GM21528 (cell line): Measurements from ENCODE around the gene MYRIP.
"Not testable (repeated sequence)": the region's sequence is repeated elsewhere in the genome, so short reads cannot be mapped to it uniquely, and the experiment has no call there.

Source experiments
- ATAC-seq: cut with Tn5 transposase; IDR thresholded peaks from one replicate; pipeline ENCODE4 v1.9.1; 2021; ENCODE audit warnings: mild to moderate bottlenecking, moderate library complexity; ENCODE audit not compliant: unreplicated experiment, low FRiP score

Gene MYRIP

DNA sequence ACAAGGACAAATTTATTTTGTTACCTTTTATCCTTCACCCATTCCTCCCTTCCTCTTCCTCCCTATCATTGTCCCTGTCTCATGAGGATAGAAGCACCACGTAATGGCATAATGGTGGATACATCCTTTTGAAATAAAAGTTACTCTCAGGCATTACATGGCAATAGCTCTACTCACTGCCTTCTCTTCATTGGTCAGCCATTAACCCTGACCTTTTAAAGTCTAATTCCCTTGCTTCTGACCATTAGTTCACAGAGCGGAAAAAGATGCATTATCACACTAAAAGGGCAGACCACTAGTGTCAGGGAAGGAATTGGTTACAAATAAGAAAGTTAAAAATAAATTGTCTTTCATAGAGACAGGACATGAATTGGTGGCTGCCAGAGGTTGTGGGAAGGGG, 445.5 kb downstream of the MYRIP start:
- no peak for ATAC-seq

DNA sequence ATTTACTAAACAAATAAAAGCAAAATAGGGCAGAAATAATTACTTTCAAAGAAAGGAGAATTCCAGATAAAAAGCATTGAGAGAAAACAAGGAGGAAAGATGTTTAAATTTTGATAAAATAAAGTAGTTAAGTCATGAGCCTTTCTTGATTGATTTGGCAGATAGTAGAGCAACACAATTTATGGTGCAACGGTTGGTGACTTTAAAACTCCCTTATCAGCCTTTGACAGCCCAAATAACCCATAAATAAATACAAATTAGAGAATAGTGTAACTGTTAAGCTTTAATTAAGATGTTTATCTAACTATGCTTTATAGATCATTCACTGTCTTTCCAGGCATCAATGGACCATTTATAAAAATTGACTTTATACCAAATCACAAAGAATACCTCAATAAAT, 446.1 kb downstream of the MYRIP start:
- ATAC-seq: no peak

DNA sequence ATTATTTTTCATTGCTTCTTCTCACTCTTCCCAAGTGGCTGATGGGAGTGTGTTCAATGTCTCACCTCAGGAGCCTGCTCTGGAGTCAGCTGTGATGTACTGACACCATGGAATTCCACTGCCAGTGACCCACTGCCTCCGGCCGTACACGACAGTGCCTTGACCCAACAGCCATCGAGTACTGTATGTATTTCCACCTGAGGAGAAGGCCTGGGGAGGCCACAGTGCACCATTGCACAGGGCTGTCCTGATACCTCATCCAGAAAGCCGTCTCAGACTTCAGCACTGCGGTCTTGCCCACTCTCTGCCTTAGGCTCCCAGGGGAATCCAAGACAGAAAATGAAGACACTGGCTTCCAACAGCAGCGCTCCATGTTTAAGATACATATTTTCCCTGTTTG, 448.7 kb downstream of the MYRIP start:
- ATAC-seq: no peak

DNA sequence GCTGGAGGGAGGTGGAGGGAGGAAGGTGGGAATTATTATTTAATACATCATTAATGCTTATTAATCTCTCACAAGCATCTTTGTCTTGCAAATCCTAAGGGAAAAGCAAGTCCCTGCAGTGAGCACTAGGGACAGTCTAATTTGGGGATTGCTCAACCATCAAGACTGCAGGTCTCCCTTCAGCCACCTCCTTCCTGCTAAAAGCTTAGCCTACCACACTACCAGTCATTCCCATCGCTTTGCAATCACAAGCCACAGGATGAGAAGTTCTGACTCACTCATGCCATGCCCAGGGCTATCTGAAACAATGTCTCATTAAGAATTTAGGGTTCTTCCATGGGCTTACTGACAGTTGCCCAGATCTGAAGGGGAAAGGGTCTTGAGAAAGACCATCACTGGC, 449.1 kb downstream of the MYRIP start:
- ATAC-seq: no peak

DNA sequence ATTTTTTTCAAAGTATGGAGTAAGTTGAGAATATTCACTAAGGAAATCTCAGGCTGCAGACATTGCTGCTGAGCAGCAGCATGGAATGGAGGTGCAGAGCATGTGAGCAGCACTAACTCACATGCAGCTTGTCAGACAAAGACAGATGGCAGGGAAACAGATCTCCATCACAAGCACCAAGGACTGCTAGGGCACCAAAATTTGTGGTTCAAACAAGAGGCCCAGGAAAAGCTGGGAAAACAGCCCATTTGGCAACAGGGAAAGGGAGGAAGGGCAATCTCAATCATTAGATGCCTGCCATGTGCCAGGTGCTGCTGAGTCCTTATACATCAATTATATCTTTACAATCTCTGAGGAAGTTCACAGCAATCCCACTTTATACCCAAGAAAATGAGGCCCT, 452.9 kb downstream of the MYRIP start:
- ATAC-seq: no peak

DNA sequence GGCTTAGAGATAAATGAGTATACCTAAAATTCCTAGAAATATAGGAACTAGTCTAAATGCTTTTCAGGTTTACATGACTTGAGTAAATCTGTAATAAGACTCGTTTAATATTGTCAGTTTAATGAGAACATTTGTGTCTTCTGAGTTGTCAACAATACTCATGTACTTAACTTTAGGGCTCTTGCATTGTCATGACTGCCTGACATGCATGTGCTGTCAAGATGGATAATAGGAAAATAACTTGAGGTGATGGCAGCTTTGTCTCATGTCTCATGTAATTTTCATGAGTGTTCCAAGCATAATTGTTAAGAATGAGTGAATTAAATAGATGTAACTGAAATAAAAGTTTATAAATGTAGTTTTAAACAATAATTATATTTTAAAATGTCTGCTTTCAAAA, 455.0 kb downstream of the MYRIP start:
- ATAC-seq: no peak

DNA sequence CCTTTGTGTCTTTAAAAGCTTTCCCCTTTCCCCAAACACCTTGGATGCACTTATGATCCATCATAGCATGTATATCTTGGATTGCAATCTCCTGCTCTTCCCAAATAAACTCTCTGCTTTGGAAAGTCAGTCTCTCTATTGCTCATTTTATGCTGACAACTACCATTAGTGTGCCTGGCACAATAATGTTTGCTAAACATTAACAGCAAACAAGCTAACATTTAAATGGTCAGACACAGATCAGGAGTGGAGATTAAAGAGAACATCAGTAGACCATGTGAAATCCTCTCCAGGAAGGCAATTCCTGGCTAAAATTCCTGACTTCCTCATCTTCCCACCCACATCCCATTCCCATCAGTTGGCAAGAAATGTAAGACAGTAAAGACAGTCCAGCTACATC, 455.8 kb downstream of the MYRIP start:
- no peak for ATAC-seq

DNA sequence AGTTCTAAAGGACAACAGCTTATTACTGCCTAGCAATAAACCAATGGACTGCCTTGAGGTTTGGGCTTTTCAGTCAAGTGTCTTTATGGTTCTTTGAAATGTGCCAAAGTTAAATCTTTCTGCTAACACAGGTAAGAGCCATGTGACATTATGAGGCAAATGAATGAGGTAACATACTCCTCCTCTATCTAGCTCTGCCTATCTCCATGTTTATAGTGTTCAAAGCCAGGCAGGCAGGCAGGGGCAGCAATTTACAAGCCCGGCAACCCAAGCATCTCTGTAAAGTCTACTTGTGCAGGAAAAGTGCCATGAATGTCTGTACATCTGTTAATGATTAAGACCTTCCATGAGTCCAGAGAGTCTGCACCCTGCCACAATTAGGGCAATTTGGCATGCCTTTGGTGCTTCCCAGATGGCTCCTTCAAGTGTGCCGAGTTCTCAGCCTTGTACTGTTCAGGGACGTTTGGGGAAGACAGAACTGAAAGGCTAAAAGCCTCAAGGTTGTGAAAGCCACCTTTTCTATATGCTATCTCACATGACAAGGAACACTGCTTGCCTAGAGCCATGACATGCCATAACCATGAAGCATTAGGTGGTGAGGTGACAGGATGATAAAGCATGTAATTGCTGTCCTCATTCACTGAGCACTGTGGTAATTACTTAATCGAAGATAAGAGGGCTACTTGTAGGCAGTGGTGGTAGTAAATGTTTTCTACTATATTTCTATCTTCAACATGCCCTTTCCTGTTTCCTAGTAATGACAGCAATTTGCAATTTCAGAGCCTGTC, 458.7 kb downstream of the MYRIP start:
- no peak for ATAC-seq

DNA sequence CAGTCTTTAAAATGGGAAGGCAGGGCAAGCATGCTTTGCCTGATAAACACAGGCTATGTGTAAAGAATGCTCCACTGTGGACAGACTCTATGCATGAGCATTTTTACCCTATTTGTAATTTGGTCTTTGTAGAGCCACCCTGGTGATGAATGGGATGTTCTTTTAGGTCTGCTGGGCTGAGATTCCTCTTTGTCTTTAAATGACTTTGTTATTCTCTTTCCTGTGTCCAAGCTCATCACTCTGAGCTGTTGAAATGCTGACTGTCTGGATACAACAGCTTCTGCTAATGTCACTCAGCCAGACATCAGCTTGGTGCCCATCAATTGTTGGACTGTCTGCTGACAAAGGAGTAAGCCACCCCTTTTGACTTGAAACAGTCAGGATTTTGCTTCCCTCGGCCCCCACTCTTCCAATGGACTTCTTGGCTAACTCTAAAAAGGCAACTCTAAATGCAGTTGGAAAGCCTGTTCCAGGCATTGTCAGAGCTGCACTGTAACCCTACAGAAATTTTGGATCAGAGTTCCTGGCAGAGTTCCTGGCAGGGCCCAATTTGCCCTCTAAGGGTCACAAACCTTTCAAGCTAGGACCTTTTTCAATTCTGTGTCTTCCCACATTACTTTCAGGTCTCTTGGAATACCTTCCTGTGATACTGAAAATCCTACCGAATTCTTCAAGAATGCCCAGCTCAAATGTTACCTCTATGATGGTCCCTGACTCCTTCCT, 459.6 kb downstream of the MYRIP start:
- no peak for ATAC-seq

DNA sequence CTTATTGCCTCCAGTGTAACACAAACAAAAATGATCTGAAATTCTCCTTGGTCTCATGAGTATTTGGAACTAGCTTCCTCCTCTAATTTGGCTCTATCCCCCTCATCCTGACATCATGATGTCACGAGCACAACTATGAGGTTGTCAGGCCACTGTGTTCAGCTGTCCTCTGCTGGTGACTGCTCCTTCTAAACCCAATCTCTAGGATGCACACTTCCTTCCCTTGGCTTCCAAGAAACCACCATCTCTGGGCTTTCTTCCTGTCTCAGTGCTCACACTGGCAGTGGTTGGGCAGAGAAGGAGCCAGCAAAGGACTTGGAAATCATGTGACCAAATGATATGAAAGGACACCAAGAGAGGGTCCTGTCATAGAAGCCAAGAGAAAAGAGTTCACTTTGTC, 469.4 kb downstream of the MYRIP start:
- ATAC-seq: no peak

DNA sequence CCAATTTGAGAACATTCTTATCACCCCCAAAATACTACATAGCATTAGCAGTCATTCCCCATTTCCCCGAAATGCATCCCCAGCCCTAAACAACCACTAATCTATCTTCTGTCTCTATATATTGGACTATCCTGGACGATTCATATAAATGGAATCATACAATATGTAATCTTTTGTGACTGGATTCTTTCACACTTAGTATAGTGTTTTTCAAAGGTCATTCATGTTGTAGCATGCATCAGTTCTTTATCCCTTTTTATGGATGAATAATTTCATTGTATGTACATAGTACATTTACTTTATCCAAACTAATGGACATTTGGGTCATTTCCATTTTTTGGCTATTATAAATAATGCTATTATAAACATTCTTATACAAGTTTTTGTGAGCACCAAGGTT, 472.6 kb downstream of the MYRIP start:
- ATAC-seq: no peak

DNA sequence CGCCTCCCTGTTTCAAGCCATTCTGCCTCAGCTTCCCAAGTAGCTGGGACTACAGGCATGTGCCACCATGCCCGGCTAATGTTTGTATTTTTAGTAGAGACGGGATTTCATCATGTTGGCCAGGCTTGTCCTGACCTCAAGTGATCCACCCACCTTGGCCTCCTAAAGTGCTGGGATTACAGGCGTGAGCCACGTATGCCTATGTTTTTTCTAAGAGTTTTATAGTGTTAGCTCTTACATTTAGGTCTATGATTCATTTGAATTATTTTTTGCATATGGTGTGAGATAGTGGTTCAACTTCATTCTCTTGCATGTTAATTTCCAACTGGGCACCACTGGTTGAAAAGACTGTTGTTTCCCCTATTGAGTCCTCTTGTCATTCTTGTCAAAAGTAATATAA, 473.6 kb downstream of the MYRIP start:
- ATAC-seq: not testable (repeated sequence)

DNA sequence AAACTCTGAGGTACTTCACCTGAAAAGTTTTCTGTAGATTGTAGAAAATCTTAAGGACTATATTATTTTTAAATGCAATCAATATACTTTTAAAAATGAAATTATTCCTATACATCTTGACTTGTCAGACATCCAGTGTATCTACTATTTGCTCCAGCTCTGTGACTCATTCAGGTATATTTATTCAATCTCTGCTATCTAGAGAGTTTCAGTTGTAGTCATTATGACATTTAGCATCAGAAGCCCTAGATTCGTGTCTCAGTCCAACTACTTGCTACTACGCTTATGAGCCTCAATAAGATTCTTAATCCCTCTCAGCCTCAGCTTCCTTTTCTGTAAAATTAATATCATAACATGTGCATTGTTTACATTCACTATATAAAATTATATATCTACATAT, 477.8 kb downstream of the MYRIP start:
- no peak for ATAC-seq

DNA sequence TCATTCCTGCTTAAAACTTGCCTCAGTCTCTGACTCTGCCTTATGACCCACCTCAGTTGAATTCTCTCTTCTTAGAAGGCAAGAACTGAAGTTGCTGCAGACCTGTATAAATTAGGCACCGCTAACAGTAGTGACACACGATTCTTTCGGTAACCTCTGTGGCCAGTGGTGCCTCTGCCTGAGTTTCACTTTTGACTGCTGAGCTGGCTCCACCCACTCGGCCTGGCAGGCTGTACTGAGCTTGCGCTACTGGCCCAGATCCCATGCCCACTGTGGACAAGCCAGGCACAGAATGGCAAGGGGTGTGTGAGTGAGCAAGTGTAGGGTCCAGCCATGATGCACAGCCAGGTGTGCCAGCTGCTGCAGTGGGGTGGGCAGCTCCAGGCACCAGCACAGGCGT, 481.0 kb downstream of the MYRIP start:
- ATAC-seq: no peak

DNA sequence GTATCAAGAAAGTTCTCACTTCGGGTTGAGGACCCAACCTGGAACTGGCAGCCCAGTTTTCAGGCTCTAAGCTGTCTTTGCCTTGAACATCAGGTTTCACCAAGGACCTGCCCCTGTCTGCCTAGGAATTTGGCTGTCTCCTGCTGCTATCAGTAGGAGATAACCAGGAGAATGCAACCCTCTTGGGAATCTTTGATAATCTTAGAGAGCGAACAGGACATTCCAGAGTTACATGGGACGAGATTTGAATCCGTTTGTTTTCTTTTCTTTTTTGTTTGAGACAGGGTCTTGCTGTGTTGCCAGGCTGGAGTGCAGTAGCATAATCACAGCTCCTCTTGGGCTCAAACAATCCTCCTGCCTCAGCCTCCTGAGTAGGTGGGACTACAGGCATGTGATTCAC, 482.1 kb downstream of the MYRIP start:
- no peak for ATAC-seq

DNA sequence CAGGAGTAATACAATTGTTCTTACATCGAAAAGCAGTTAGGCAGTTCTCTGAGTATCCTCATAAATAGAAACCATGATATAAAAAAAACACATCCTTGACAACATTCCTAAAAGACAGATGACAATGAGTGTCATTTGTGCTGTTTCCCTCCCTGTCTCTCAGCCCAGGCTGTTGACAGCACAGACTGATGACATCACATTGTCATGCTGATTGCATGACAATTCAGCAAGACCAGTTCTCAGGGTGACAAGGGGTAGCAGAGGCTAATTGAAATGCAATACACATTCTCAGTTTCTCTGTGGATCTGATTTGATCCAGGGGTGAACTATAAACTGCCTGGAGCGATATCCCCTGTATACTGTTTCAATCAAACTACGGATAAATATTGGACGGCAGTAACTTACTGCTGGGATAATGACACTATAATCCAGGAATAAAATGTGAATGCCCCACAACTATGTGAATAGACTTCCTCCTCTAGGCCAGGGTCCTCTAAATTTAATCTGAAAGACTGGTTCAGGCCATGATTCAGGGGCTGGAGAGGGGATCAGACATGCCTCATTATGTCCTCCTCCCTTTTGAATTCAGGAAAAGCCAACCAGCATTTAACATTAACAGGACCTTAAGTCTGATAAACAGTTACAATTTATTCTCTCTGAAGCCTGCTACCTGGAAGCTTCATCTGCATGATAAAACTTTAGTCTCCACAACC, 483.4 kb downstream of the MYRIP start:
- ATAC-seq: no peak

DNA sequence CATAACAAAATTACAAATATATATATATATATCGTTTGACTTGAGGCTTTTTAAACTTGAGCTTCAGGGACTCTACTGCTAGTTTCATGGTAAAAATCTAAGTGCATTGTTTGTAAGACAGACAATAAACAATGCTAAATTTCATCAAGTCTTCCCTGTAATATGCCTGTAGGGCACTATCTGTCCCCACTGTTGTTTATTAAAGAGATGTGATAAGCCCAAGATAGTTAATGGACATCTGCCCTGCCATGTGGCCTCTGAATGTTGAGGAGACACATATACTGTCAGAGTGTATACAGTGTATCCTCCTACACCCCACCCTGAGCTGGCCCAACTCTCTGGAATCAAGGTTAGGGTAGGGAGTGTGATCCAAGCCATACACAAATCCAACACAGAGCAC, 485.0 kb downstream of the MYRIP start:
- ATAC-seq: no peak

DNA sequence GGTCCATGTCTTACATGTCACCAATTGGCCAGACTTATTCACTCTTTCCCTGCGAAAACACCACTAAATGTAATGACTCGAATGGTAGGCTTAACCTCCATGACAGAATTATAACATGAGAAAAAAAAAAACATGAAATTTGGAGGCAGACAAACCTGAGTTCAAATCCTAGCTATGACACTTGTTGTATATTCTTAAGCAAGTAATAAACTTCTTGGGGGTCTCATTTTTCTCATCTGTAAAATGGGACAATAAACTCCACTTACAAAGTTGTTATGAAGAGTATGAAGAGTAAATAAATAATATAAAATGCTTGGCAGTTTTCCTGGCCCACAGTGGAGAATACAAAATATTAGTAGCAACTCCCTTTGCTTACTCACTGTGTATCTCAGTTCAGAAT, 488.7 kb downstream of the MYRIP start:
- no peak for ATAC-seq

DNA sequence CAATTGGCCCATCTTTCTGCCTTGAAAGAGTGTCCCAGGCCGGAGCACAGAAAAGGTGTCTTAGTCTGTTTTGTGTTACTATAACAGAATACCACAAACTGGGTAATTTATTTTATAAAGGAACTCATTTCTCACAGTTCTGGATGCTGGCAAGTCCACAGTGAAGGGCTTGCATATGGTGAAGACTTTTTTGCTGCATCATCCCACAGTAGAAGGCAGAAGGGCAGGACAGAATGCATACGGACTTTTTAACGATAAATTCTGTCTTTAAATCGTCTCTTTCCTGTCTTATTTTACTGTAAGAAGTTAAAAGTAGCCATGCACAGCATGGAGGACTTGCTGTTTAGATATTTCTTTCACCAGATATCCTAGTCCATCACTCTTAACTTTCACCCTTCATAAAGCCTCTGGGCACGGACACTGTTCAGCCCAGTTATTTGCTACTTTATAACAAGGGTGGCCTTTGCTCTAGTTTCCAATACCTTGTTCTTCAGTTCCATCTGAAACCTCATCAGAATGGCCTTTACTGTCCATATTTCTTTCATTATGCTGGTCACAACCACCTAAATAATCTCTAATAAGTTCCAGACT, 489.8 kb downstream of the MYRIP start:
- no peak for ATAC-seq

DNA sequence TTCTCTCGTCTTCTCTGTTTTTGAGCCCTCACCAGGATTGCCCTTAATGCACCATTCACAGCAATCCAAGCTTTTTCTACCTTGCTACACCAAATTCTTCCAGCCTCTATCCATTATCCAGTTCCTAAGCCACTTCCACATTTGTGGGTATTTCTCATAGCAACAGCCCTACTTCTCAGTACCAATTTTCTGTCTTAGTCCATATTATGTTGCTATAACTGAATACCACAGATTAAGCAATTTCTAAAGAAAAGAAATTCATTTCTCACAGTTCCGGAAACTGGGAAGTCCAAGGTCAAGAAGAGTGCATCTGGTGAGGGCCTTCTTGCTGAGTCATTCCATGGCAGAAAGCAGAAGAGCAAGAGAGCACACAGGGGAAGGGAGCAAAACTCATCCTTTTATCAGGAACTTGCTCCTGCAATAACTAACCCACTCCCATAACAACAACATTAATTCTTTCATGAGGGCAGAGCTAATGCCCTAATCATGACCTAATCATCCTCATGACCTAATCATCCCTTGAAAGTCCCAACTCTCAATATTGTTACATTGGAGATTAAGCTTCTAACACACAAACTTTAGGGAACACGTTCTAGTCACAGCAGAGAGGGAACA, 490.4 kb downstream of the MYRIP start:
- no peak for ATAC-seq

DNA sequence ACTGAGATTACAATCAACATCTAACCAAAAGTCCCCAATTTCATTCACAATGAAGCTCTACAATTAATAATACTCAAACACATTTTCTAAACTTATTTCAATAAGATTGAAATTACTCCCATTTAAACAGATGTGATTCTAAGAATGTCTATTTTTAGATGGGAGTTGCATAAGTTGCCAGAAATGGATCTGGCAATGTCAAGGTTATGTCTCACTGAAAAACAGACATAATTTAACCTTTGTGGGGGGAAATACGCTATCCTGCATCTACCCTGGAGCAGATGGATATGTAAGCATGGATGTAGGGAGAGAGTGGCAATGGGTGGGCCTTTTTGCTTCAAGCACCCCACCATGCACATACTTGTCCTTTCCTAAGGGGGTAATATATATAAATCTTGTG, 493.4 kb downstream of the MYRIP start:
- ATAC-seq: no peak
